ENCODE measurements around the gene CRTC1.

CRTC1 gene, protein sequence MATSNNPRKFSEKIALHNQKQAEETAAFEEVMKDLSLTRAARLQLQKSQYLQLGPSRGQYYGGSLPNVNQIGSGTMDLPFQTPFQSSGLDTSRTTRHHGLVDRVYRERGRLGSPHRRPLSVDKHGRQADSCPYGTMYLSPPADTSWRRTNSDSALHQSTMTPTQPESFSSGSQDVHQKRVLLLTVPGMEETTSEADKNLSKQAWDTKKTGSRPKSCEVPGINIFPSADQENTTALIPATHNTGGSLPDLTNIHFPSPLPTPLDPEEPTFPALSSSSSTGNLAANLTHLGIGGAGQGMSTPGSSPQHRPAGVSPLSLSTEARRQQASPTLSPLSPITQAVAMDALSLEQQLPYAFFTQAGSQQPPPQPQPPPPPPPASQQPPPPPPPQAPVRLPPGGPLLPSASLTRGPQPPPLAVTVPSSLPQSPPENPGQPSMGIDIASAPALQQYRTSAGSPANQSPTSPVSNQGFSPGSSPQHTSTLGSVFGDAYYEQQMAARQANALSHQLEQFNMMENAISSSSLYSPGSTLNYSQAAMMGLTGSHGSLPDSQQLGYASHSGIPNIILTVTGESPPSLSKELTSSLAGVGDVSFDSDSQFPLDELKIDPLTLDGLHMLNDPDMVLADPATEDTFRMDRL

DNA sequence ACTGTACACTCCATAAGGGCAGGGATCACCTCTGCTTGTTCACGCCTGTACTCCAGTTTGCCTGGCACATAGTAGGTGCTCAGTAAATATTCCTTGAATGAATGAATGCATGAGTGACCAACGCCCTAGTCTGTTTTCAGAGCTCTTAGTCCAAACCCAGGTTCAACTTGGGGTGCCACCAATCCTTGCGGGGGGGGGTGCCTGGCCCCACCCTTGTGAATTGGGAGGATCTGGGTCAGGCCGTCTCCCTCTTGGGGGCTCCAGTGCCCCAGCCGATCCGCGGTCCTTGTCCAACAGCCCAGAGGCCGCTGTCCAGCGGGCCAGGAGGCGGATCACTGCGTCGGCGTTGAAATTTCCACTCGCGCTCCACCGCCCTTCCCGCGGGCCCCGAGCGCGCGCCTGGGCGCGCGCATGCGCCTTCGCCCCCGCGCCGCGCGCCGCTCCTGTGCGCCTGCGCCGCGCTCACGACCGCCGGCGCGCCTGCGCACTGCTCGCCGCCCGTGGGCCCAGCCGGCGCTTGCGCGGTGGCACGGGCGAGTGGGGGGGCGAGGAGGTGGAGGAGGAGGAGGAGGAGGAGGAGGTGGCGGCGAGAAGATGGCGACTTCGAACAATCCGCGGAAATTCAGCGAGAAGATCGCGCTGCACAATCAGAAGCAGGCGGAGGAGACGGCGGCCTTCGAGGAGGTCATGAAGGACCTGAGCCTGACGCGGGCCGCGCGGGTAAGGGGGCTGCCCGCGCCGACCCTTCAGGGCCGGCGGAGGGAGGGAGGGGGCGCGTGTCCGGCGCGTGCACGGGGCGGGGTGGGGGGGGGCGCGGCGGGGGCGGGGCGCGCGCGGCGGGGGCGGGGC lies at the start of gene CRTC1:
Gene CRTC1 (plus strand): TSS at position 572 of the 849 bp plus-strand sequence. CDS start 23 bp downstream, at position 595.
- DNase-seq, result peak; percentile 85

- DNase-seq, result no peak
These were observed 48.7 kb upstream of the CRTC1 start for GRCh38 chr19:18634612-18635297.

DNA sequence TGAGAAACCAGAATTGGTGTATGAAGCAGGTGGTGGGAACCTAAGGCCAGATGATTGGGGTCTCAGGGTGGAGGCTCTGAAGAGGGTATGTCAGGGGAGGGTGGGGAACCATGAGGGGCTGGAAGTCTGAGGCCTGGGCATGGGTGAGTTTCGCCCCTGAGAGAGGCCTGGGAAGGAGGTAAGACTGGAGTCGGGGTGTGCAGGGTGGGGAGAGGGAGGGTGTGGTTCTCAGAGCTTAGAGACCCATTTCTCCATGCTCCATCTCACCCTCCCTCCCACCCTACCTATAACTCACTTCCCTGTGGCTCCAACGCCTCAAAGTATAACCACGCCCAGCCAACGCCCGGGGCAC lies 47.7 kb upstream of the CRTC1 start:
- no peak for DNase-seq

DNA sequence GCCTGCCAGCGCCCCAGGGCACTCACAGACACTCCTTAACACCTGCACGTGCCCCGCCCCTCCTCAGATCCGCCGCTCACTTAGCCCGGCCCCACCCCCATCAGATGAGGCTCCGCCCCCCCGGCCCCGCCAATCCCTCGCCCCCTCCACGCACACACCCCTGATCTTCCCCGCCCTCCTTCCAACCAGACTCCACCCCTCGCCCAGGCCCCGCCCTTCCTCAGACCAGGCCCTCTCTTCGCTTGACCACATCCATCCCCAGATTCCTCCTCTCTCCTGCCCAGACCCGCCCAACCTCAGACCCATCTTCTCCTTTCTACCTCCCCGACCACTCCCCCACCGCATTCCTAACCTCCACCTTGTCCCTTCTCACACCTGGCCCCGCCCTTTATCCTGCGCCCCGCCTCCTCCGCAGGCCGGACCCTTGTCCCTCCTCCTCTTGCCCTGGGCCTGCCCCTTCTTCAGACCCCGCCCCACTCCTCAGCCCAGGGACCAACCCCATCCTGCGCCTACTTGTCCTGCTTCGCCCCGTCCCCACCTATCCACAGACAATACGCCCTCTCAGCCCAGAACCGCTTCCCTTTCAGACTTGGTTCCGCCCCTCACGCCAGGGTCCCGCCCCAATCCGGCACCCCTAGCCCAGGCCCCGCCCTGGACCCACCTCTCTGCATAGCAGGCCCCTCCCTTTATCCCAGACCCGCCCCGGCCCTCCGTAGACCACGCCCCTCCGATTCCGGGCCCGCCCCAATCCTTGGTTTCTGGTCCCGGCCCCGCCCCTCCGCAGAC lies 47.1 kb upstream of the CRTC1 start:
- DNase-seq, result peak; percentile 95

DNA sequence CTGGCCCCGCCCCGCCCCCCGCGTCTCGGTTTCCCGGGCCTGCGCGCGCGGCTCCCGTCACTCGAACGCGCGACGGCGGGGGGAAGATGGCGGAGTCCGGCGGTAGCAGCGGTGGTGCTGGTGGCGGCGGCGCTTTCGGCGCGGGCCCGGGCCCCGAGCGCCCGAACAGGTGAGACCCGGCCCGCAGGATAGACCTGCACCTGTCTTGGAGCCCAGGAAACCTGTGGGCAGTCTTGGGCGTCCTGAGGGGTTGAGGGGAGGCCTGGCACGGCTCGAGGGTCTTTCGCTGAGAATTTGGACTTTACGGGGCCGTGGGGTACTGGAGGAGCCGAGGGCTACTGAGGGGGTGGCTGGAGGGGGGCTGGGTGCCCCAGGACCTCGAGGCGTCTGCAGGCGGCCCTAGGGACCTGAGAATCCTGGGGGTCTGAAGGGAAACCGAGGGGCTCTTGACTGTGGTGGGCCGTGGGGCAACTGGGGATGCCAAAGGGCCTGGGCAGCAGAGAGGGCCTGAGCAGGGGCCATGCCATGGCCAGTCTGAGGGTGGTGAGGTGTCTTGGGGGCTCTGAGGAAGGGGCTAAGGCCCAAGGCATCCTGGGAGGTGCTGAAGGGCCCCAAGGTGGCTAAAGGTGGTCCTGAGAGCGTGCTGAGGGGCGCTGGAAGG lies 46.4 kb upstream of the CRTC1 start, which contains the start of gene KLHL26:
Gene KLHL26 (plus strand): TSS at position 60 of the 661 bp plus-strand sequence. CDS start 27 bp downstream, at position 87.
- DNase-seq, result no peak

DNA sequence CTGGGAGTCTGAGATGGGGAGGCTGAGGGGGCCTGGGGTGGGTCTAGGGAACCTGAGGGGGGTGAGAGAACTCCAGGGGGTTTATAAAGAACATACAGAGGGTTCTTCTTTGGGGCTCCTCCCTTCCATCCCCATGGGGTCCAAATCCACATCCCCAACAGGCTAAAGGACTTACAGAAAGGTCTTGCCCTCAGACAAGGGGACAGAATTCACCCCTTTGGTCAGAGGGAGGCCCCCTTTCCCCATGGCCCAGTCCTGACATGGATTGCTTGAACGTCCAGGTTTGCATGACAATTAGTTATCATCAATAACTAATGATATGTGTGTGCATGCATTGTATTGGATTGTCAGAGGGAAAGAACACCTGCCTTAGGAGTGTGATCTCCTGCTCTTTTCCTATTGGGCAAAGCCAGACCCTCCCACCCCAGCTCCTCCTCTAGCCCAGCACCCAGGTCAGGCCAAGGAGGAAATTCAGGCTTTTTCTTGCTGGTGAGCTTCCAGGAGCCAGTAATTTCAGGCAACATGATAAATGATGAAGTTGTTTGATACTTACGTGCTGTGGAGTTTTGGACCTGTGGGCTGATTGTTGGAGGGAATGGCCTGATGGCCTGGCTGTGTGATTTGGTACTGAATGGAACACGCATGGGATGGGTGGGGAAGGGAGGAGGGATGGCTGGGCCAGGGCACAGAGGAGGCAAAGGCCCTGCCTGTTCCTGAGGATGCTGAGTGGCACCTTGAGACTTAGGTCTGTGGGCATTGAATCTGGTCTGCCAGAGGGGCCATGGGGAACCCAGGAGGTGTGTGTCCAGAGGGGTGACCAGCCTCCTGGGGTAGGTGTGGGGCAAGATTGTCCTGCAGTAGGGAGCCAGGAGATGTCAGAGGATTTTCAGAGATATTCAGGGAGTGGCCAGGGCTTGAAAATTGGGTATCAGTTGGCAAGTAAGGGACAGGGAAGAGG lies 45.5 kb upstream of the CRTC1 start:
- no peak for DNase-seq

DNA sequence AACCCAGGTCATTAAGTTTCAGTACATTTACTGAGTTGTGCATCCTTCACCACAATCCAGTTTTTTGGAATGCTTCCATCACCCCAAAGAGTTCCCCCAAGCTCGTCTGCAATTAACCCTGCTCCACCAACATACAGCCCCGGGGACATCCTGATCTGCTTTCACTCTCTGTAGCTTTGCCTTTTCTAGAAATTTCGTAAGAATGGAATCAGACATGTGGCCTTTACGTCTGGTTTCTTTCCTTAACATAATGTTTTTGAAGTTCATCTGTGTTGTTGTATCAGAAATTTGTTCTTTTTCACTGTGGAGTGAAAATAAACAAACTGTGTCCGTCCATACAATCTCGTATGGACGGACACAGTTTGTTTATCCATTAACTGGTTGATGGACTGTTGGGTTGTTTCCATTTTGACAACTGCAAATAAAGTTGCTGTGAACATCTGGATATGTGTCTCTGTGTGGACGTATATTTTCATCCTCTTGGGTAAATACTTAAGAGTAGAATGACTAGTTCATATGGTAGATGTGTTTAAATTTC lies 43.7 kb upstream of the CRTC1 start:
- no peak for DNase-seq

- no peak for DNase-seq
These were observed 39.1 kb upstream of the CRTC1 start for GRCh38 chr19:18644196-18645034.

DNA sequence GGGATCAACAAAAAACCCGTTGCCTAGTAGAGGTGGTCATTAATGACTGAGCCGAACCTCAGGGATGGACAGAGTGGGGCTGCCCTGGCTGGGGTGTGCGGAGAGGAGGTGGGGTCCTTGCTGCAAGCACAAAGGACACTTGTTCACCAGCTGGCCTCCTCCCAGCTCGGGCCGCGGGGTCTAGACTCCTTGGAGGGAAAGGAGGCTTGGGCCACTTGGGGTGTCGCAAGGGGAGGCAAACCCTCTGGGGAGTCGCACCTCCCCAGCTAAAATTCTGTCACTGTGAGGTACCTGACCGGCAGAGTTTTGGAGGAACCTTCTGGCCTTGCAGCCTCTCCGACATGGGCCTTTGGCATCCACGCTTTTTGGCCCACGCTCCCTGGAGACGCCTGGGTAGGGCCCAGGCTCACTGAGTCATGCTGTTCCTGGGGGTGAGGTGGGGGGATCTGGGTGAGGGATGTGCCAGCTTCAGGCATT lies 38.4 kb upstream of the CRTC1 start:
- no peak for DNase-seq

DNA sequence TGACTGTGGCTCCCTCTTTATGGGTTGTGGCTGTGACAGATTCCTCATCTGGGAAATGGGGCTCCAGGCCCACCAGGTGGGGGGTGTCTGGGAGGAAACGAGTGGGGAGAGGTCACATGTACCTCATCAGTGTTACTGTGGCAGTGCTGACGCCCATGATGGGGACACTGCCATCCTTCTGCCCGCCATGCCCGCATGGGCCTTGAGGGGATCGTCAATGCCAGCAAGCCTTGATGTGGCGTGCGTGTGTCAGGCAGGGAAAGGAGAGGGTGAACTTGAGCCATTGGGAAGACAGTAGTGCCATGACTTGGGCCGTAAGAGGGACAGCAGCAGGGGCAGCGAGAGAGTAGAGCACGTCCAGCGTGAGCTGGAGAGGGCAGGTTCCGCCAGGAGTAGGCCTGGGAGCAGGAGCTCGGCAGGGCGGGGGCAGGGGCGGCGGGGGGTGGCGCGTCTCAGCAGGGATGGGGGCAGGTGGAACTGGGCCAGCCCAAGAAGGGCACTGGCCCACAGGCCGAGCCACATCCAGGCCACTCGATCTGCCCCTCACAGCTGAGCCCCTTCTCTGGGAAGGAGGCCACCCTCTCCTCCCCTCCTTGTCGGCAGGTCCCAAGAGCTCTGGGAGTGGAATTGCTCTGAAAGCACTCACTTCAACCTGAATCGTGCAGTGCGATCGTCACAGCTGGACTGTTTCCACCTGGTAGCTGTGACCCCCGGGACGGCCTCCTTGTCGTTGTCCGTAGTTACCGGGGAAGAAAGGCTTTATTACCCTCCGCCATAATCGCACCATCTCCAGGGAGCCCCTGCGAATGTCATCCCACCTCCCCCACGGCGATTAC lies 36.7 kb upstream of the CRTC1 start:
- no peak for DNase-seq

DNA sequence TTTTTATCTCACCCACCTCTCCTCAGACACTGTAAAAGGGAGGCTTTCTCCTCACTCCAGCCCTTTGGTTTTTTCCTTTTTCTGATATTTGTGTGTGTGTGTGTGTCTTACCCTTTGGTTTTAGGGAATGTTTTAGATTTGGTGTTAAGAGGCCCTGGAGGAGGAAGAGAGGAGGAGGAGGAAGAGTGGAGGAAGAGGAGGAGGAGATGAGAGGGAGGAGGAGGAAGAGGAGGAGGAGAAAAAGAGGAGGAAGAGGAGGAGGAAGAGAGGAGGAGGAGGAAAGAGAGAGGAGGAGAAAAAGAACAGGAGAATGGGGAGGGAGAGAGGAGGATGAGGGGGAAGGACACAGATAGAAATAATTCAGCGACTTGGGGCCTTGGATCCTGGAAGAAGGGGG lies 36.1 kb upstream of the CRTC1 start:
- DNase-seq, result no peak

GRCh38 chr19:18647807-18648206 lies 35.7 kb upstream of the CRTC1 start:
- no peak for DNase-seq

GRCh38 chr19:18648973-18649315 lies 34.5 kb upstream of the CRTC1 start:
- no peak for DNase-seq

GRCh38 chr19:18649371-18650020 lies 34.0 kb upstream of the CRTC1 start:
- DNase-seq, result no peak

DNA sequence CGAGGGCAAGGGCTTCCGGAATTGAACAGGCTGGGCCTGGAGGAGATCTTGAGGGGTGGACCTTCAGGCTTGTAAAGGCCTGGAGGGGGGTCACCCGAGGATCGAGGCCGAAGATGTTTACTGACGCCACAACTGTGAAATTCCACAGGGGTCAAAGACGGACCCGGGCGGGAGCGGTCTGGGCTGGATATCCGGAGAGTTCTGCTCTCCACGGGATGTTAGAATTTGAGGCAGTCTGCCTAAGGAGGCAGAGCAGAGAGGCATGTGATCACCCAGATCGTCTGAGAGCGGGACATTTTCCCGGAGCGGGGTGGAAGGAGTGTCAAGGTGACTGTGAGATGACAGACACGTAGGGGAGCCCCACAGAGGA lies 33.5 kb upstream of the CRTC1 start:
- no peak for DNase-seq

GRCh38 chr19:18650468-18651041 lies 32.9 kb upstream of the CRTC1 start:
- DNase-seq, result peak; percentile 30

DNA sequence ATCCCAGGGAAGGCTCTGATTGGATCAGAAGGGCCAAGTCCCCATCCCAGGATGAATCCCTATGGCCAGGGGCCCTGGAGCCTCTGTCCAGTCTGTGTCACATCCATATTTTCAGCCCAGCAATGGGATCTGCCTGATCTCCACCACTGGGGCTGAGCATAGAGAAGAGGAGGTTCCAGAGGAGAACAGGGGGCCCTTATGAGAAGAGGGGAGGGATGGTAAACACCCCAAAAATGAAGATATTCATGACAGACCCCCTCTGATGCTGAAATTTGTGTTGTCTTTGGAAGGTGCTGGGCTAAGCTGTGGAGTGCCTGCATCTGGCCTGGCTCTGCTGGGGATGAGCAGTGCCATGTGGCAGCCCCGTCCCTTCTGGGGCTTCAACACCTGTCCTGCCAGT lies 32.2 kb upstream of the CRTC1 start:
- no peak for DNase-seq

All from fibroblast of skin of right quadriceps (primary cell).